Pancreas (tissue), 10 donors: ENCODE results near the gene MACROD2. TPM values are rescaled to one million over a fixed set of nuclear protein-coding genes. Genes with fewer than 3 reads are reported as not detected.

Experiments
- ATAC-seq, 4 donors: fragments of 200-7000 bp; cut with Tn5 transposase; one replicate each; pipeline versions ENCODE4 v1.8.0 to v1.9.1; 2020; ENCODE audit warnings: mild to moderate bottlenecking in 4 of 4, moderate library complexity in 4 of 4
- DNase-seq, 6 donors: peaks; one replicate each; pipeline ENCODE4 v3.0.0-alpha.2; 2020
- FAIRE-seq: peaks from 2 replicates; lab custom pipeline; 2012; peaks lifted over from hg19 to GRCh38; lab: Jason Lieb, UNC
- H3K27ac ChIP-seq, 4 donors: fragments of 200-600 bp; sonication (generic); 1 replicate in 3 of 4; 2 replicates in 1 of 4; pipeline versions ENCODE4 v1.5.0 to v1.8.0; 2020
- H3K27me3 ChIP-seq, 4 donors: fragments of 200-600 bp; one replicate each; pipeline ENCODE4 v1.8.0; 2021
- H3K36me3 ChIP-seq, 3 donors: fragments of 200-600 bp; sonication (generic) in 1 of 3; one replicate each; pipeline versions ENCODE4 v1.5.0 to v1.8.0; 2020 to 2021
- H3K4me1 ChIP-seq, 3 donors: fragments of 200-600 bp; one replicate each; pipeline ENCODE4 v1.8.0; 2021
- H3K4me3 ChIP-seq, 4 donors: fragments of 200-600 bp; sonication (generic) in 2 of 4; one replicate each; pipeline versions ENCODE4 v1.5.0 to v1.8.0; 2020 to 2021
- H3K9me3 ChIP-seq, 4 donors: fragments of 200-600 bp; one replicate each; pipeline ENCODE4 v1.8.0; 2021
- CTCF ChIP-seq, 4 donors: fragments of 200-600 bp; sonication (generic) in 3 of 4; IDR thresholded peaks; one replicate each; pipeline versions ENCODE4 v1.5.0 to v1.8.0; 2021; ENCODE audit warnings: antibody characterized with exemption in 4 of 4
- WGBS, 2 donors: extraction: QIAGEN DNeasy Blood & Tissue Kit; methylation state at CpG; one replicate each; pipeline ENCODE4 v1.1.7; 2013; 5-methylcytosine and 5-hydroxymethylcytosine counted together
- intact Hi-C, 3 donors: fragments of 100-400 bp; cut with DNase I; formaldehyde crosslinking; loops; one replicate each; pipeline versions ENCODE4 v1.11.1 to v1.14.2; 2022
- polyA plus RNA-seq, 2 donors: library from polyadenylated mRNA; stranded (reverse); fragments of 200-250 nt; gene quantifications; one replicate each; pipeline ENCODE4 v1.2.3, GENCODE V29; 2013
- total RNA-seq, 6 donors: library from RNA; stranded (reverse); fragmentation: NEBNext Ultra II Directional in 4 of 6; extraction: Animal tissue kit (Norgen Biotek cat#: 25700) in 4 of 6; gene quantifications; one replicate each; pipeline versions ENCODE4 v1.2.1 to v1.2.4, GENCODE V29; 2021 to 2023
- donor health status: healthy with polysubstance abuse.
- donor health status: DM: no; HTN: no; CAD: no; lungs with moderate emphysema.
- donor health status: DM: no; HTN: no; CAD: no.
- donor health status: control.
- donor health status: control.
- donor health status: Bipolar disorder and iron deficiency.
- donor health status: DM: yes; HTN: yes; CAD: no.
- donor health status: DM: no; HTN: no; CAD: no.
- donor health status: DM: no; HTN: no; CAD: no.
- donor health status: DM: yes; HTN: yes; CAD: no.

MACROD2 gene
- total and polyA plus RNA-seq, 8 donors: 1.7 to 4.9 (median 2.7) TPM

GRCh38 chr20:14918281-14918680 lies 923.0 kb downstream of the MACROD2 start:
- TF ChIP-seq CTCF (IDR thresholded peaks at IDR 0.05): no peak
- intact Hi-C loops: no loop called here
- H3K36me3 ChIP-seq: no peaks in the 10 kb centered on the region
- H3K4me3 ChIP-seq: no peak overlapping the region
- no peaks in the 10 kb centered on the region for H3K9me3 ChIP-seq
- FAIRE-seq (no peak), DNase-seq (no peak), ATAC-seq (no peak)
- no peak overlapping the region for H3K27ac ChIP-seq
- H3K4me1 ChIP-seq: peaks cover 0 to 10% (median 6%) of the 10 kb centered on the region in 3 donors
- no peaks in the 10 kb centered on the region for H3K27me3 ChIP-seq
- 92 to 100% methylated on average over 1 of the region's 1 CpG for WGBS, 2 donors

GRCh38 chr20:14918976-14919375 lies 923.7 kb downstream of the MACROD2 start:
- Histone ChIP-seq H3K4me1 (peaks cover 0 to 10% (median 6%) of the 10 kb centered on the region in 3 donors), H3K27me3 (no peaks in the 10 kb centered on the region), H3K36me3 (no peaks in the 10 kb centered on the region), H3K27ac (peak overlapping the region in 1 of 4 donors; percentile 48), H3K9me3 (no peaks in the 10 kb centered on the region), H3K4me3 (no peak overlapping the region)
- TF ChIP-seq CTCF (IDR thresholded peaks at IDR 0.05): no peak
- intact Hi-C loops: no loop called here
- no peak for DNase-seq
- no peak for ATAC-seq
- WGBS, 2 donors: 85 to 88% methylated on average over 3 of the region's 3 CpGs
- no peak for FAIRE-seq

DNA sequence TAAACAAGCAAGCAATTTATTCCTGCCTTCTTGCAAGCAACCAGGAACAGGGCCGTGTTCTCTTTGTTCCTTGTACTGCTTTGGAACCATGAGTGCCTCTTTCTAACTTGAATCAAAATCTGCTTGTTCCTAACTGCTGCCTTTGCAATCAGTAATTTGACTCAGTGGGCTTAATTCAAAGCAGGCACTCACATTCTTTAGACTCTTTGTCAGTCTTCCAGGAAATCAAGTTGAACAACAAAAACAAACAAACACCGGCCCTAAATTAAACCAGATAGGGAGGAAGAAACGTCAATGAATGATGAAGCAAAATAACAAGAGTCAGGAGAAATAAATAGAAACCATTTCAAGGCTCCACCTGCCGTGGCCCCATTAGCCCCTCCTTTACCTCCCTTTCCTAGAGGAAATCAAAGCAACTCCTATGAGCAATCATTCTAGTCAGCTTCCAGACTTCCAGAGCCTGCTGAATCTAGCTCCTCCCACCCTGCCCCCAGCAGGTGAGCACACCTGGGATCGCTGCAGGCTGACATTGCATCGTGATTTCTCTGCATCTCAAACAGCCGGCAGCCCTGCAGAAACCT lies 924.3 kb downstream of the MACROD2 start:
- ATAC-seq: peak; percentile 71 to 98 (median 96)
- WGBS, 2 donors: 8% methylated on average over 7 of the region's 7 CpGs
- Histone ChIP-seq H3K27me3 (no peaks in the 10 kb centered on the region), H3K4me3 (peak overlapping the region in 1 of 4 donors; percentile 15), H3K9me3 (no peaks in the 10 kb centered on the region), H3K4me1 (peaks cover 0 to 10% (median 6%) of the 10 kb centered on the region in 3 donors), H3K27ac (peak overlapping the region in 1 of 4 donors; percentile 48), H3K36me3 (no peaks in the 10 kb centered on the region)
- peak in 5 of 6 donors; percentile 37 to 60 (median 37) for DNase-seq
- intact Hi-C loops: no loop called here
- no peak for TF ChIP-seq CTCF (IDR thresholded peaks at IDR 0.05)
- FAIRE-seq: no peak

GRCh38 chr20:14921513-14921912 lies 926.2 kb downstream of the MACROD2 start:
- 92 to 97% methylated on average over 1 of the region's 1 CpG for WGBS, 2 donors
- Histone ChIP-seq H3K4me3 (no peak overlapping the region), H3K27me3 (no peaks in the 10 kb centered on the region), H3K9me3 (no peaks in the 10 kb centered on the region), H3K4me1 (peaks cover 0 to 10% (median 6%) of the 10 kb centered on the region in 3 donors), H3K36me3 (no peaks in the 10 kb centered on the region), H3K27ac (no peak overlapping the region)
- intact Hi-C loops: no loop called here
- no peak for ATAC-seq
- no peak for TF ChIP-seq CTCF (IDR thresholded peaks at IDR 0.05)
- no peak for FAIRE-seq
- DNase-seq: no peak

DNA sequence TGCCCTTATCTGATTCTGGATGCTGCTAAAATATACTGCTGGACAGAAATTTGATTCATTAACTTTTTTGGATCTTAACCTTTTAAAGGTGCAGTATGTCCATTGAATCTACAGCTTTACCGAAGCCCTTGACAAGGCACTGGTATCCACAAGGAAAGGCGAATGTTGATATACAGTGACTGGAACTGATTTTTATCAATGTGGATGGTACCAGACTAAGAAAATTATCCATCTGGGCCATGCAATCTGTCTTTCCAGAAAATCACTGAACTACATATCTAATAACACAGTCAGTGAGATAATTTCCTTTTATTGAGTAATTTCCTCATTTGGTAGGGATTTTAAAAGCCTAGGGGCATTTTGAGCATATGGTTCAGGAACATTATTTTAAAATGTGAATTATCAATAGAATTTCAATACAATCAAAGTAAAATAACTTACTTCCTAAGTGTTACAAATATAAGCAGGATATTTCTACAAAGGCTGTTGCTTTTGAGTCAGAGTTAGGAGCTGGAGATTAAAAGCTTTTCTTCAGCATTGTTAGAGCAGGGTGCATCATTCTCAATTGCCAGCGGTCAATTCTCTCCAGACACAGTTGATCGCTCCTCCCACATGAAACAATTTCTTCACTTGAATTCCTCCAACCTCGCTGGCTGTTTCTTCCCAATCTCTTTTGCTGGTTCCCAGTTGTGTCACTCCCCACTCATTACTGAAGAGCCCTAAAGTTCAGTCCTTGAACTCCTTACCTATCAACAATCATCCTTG lies 927.4 kb downstream of the MACROD2 start:
- intact Hi-C loops: no loop called here
- FAIRE-seq: no peak
- 94 to 97% methylated on average over 5 of the region's 5 CpGs for whole genome bisulfite sequencing, 2 donors
- Histone ChIP-seq H3K9me3 (no peaks in the 10 kb centered on the region), H3K4me3 (no peak overlapping the region), H3K4me1 (peaks cover 0 to 10% (median 6%) of the 10 kb centered on the region in 3 donors), H3K27me3 (no peaks in the 10 kb centered on the region), H3K36me3 (no peaks in the 10 kb centered on the region), H3K27ac (no peak overlapping the region)
- ATAC-seq: no peak
- no peak for TF ChIP-seq CTCF (IDR thresholded peaks at IDR 0.05)
- no peak for DNase-seq
